ENCODE results near the gene MANSC1.
"Not testable (repeated sequence)": the region's sequence is repeated elsewhere in the genome, so short reads cannot be mapped to it uniquely, and the experiment has no call there.

Gene MANSC1

DNA sequence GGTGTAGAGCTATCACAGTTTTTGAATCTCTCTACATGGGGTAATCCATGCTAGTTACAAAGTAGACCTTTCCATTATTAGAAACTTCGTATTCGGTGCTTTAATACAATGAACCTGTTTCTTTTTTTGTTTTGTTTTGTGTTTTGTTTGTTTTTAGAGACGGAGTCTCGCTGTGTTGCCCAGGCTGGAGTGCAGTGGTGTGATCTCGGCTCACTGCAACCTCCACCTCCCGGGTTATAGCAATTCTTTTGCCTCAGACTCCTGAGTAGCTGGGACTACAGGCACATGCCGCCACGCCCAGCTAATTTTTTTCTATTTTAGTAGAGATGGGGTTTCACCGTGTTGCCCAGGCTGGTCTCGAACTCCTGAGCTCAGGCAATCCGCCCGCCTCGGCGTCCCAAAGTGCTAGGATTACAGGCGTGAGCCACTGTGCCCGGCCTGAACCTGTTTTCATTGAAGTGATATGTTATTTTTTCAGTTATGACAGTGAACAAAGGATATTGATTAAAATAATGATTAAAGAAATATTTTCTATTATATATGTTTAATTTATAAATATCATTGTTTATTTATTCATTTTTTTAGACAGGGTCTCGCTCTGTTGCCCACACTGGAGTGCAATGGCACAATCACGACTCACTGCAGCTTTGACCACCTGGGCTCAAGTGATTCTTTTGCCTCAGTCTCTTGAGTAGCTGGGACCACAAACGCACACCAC, 1.6 kb upstream of the MANSC1 start:
- ATAC-seq; H3K4me3 Mint-ChIP-seq; H3K36me3 Mint-ChIP-seq; H3K27ac Mint-ChIP-seq; DNase-seq (ENCODE audit: low spot score in 2 of 2); H3K9me3 Mint-ChIP-seq: not testable (repeated sequence)
- peaks cover 23% of the 10 kb centered on the region for H3K4me1 Mint-ChIP-seq

DNA sequence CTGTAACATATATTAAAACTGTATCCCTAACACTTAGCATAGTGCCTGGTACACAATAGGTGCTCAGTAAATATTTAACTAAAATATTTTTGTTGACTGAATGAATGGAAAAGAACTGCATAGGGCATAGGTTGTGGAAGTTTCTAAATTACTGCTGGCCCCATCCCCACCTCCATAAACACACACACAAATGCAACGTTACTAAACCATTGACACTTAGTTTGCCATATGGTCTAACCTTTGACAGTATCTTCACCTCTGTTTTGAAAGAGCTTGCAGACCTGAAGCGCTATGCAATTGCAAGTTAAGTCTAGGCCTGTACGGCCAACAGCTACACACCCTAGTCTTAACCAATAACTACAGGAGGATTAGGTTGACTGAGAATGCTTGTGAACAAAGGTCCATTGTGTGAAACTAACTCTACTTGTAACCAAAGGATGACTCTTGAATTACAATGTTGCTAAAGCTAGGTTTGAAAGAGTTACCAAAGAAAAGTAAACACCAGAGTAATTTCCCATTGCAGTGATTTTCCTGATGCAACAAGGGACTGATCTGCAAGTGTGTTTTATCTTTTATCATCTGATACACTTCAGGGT, 924 bp upstream of the MANSC1 start:
- peaks cover 18% of the 10 kb centered on the region for H3K4me1 Mint-ChIP-seq
- H3K9me3 Mint-ChIP-seq = no peaks in the 10 kb centered on the region
- ATAC-seq (no peak), DNase-seq (ENCODE audit: low spot score in 2 of 2) (no peak)
- H3K27ac Mint-ChIP-seq = no peak overlapping the region
- no peaks in the 10 kb centered on the region for H3K36me3 Mint-ChIP-seq
- peak overlapping the region; percentile 50 for H3K4me3 Mint-ChIP-seq

DNA sequence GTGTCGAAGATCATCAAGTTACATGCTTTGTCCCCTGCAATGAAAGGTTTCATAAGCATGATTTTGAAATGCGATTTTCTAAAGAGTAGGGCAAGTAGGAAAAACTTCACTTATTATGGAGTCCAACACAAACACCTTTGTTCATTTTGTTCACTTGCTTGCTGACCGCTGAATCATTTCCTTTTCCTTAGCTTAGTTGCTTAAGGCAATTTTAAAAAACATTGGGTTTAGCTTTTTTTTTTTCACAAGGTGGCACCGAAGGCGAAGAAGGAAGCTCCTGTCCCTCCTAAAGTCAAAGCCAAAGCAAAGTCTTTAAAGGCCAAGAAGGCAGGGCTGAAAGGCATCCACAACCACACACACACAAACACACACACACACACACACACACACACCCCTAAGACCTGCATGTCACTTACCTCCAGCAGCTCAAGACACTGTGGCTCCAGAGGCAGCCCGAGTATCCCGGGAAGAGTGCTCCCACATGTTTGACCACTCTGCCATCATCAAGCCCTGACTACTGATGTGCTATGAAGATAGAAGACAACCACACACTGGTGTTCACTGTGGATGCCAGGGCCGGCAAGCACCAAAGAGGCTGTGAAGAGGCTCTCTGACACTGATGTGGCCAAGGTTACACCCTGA, 11.4 kb downstream of the MANSC1 start:
- H3K9me3 Mint-ChIP-seq = no peaks in the 10 kb centered on the region
- no peak for ATAC-seq
- H3K36me3 Mint-ChIP-seq = no peaks in the 10 kb centered on the region
- no peak overlapping the region for H3K4me3 Mint-ChIP-seq
- peaks cover 27% of the 10 kb centered on the region for H3K4me1 Mint-ChIP-seq
- H3K27ac Mint-ChIP-seq = no peak overlapping the region
- DNase-seq (ENCODE audit: low spot score in 2 of 2) = no peak

DNA sequence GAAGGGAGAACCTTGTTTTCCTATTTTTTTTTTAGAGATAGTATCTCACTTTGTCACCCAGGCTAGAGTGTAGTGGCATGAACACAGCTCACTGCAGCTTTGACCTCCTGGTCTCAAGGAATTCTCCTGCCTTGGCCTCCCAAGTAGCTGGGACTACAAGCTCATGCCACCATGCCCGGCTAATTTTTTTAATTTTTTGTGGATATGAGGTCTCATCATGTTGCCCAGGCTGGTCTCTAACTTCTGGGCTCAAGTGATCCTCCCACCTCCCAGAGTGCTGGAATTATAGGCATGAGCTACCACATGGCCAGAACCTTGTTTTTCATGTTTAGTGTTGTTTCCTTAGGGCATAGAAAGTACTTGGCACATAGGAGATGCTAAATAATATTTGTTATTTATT, 13.5 kb downstream of the MANSC1 start:
- H3K27ac Mint-ChIP-seq = no peak overlapping the region
- no peak for DNase-seq (ENCODE audit: low spot score in 2 of 2)
- H3K36me3 Mint-ChIP-seq = no peaks in the 10 kb centered on the region
- peaks cover 27% of the 10 kb centered on the region for H3K4me1 Mint-ChIP-seq
- H3K9me3 Mint-ChIP-seq = no peaks in the 10 kb centered on the region
- no peak for ATAC-seq
- H3K4me3 Mint-ChIP-seq = no peak overlapping the region

DNA sequence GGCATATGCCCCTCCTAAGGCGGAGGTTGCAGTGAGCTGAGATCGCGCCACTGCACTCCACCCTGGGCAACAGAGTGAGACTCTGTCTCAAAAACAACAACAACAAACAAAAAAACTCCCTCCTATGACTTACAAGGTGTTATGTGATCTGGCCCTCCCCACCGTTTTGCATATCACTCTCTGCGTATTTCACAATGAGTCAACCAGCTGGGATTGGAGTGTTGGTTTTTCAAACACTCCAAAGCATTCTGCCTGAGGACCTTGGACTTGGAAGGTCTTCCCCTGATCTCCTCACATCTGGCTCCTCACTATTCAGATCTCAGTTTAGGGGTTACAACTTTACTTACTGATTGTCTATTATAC, 14.0 kb downstream of the MANSC1 start:
- Mint-ChIP-seq H3K4me1 (peaks cover 31% of the 10 kb centered on the region), H3K27ac (no peak overlapping the region), H3K36me3 (no peaks in the 10 kb centered on the region), H3K4me3 (no peak overlapping the region), H3K9me3 (no peaks in the 10 kb centered on the region)
- DNase-seq (ENCODE audit: low spot score in 2 of 2) (no peak), ATAC-seq (peak; percentile 56)

DNA sequence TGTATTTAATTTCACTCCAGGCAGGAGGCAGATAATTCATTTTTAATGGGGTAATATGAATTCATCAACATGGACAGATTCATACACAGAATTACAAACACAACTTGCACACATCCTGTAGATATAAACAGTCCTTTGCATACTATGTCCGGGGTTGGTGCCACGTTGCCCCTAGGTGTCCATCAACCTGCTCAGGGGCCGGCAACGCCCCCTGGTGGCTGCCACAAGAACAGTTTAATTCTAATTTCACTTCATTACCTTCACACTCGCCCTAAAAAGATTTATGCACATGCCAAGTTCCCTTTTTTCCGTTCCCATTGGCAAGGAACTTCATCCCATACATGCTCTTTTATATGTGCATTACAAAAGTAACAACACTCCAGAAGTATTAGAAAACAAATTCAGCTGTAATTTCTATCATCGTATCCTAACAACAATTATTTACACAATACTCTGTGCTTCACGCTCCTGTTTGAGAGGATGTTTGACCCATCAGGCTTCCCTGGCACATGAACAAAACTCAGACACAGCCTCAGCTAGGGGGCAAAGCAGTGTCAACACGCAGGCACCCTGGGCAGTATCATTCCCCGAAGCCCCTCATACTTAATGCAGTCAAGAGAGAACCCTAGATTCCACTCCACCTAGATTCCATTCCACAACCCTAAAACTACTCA, 15.5 kb downstream of the MANSC1 start:
- peaks cover 32% of the 10 kb centered on the region for H3K4me1 Mint-ChIP-seq
- peak; percentile 62 to 71 for DNase-seq (ENCODE audit: low spot score in 2 of 2)
- H3K4me3 Mint-ChIP-seq = no peak overlapping the region
- peak; percentile 90 for ATAC-seq
- H3K36me3 Mint-ChIP-seq = no peaks in the 10 kb centered on the region
- H3K9me3 Mint-ChIP-seq = no peaks in the 10 kb centered on the region
- peak overlapping the region; percentile 14 for H3K27ac Mint-ChIP-seq

DNA sequence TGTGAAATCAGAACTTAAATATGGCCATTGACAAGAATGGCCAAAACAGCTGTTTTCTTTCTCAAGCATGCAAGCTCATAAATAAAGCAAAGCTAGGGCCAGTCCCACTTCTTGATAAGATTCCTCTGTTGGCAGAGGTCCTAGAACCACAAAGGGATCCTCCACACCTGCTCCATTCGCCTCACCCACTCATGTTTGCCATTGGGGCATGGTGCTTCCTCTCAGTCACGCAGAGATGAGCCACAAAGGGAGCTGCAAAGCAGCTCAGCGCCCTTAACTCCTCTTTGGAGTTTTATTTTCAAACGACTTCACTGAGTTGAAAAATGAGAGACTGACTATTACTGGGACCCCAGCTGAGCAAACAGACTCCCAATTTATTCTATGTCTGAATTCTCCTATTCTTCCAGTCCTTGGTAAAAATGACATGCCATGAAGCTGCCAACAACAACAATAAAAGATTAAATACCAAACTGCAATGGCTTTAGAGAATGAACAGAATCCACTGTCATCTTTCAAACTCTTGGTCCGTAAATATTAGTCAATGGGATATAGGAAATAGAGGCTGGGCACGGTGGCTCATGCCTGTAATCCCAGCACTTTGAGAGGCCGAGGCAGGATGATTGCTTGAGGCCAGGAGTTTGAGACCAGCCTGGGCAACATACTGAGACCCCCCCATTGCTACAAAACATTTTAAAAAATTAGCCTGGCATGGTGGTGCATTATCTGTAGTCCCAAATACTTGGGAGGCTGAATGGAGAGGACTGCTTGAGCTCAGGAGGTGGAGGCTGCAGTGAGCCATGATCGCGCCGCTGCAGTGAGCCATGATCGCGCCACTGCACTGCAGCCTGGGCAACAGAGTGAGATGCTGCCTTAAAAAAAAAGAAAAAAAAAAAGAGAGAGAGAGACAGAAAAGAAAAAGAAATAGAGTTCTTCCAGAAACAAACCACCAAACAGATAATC, 16.4 kb downstream of the MANSC1 start:
- no peaks in the 10 kb centered on the region for H3K9me3 Mint-ChIP-seq
- no peak for DNase-seq (ENCODE audit: low spot score in 2 of 2)
- H3K4me3 Mint-ChIP-seq = no peak overlapping the region
- peaks cover 28% of the 10 kb centered on the region for H3K4me1 Mint-ChIP-seq
- H3K36me3 Mint-ChIP-seq = no peaks in the 10 kb centered on the region
- no peak for ATAC-seq
- H3K27ac Mint-ChIP-seq = peak overlapping the region; percentile 14

DNA sequence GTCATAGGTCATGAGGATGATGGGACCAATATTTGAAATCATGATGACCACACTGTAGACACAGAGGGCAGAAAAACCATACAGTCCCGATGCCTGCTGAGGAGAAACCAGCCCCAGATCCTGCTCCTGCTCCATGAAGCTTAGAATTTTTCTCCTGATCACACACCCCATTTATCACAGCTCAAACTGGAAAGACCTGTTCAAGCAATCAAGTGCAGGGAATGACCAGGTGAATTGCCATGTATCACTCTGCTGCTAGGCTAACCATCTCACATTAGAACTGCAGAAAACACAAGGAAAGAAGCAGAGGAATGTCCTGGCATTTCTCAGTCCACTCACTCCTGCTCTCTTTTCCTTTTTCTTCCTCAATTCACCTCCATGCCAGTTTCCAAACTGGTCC, 18.1 kb downstream of the MANSC1 start:
- DNase-seq (ENCODE audit: low spot score in 2 of 2) (no peak), ATAC-seq (no peak)
- peaks cover 33% of the 10 kb centered on the region for H3K4me1 Mint-ChIP-seq
- H3K36me3 Mint-ChIP-seq = no peaks in the 10 kb centered on the region
- H3K9me3 Mint-ChIP-seq = no peaks in the 10 kb centered on the region
- H3K27ac Mint-ChIP-seq = no peak overlapping the region
- H3K4me3 Mint-ChIP-seq = no peak overlapping the region

DNA sequence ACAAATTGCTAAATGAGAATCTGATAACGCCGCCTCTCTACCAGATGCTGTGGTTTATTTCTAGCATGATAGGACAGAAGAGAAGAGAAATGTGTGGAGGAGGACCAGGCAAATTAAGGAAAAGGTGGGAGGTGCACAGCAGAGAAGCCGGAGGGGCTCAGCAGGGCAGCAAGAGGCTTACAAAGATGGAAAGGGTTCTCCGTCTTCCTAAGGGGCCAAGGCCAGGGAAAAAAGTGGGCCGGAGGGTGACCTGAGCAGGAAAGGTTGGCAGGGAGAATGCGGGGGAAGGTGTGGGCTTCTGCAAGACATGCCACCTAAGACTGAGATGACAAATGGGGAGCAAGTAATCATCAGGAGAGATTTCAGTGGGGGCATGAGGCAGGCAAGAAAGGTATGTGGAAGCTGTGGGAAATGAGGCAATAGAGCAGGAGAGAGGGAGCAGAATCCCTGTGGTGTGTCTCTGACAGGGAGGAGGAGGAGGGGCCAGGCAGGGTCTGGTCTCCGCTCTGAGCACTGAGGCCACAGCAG, 18.7 kb downstream of the MANSC1 start:
- Mint-ChIP-seq H3K4me3 (no peak overlapping the region), H3K9me3 (no peaks in the 10 kb centered on the region), H3K4me1 (peaks cover 33% of the 10 kb centered on the region), H3K27ac (no peak overlapping the region), H3K36me3 (no peaks in the 10 kb centered on the region)
- DNase-seq (ENCODE audit: low spot score in 2 of 2) (no peak), ATAC-seq (no peak)

DNA sequence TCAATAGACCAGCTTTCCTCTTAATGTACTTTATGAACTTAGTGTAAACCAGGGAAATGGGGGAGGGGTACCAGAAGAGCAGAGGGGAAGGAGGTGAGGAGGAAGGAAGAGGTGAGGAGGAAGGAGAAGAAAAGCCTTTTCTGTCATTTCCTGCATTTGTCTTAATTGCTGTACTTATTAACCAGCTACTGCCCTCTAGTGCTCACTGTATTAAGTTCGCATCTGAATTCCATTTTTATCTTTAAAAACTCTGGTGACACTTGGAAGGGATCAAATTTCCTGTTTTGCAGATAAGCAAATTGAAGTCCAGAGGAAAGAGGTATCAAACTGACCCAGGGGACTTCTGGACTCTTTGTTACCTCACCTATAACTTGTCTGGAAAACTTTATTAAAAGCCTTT, 22.2 kb downstream of the MANSC1 start:
- H3K36me3 Mint-ChIP-seq = no peaks in the 10 kb centered on the region
- ATAC-seq (no peak), DNase-seq (ENCODE audit: low spot score in 2 of 2) (no peak)
- no peak overlapping the region for H3K4me3 Mint-ChIP-seq
- no peaks in the 10 kb centered on the region for H3K9me3 Mint-ChIP-seq
- no peak overlapping the region for H3K27ac Mint-ChIP-seq
- peaks cover 11% of the 10 kb centered on the region for H3K4me1 Mint-ChIP-seq

DNA sequence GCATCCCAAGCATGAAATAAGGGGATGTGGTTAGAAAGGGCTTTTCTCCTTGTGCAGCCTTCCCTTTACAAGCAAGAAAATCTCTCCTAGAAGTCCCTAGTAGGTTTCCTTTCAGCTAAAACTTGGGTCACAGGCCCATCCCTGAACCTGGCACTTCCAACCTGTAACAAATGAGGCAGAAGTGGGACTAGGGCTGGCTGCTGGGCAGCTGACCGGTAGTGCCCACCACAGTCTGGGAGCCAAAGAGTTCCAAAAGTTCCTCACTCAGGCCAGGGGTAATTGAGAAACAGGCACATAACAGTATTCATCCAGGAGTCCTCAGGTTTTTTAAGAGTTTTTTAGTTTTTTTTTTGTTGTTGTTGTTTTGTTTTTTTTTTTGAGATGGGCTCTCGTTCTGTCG, 23.8 kb downstream of the MANSC1 start:
- ATAC-seq = no peak
- Mint-ChIP-seq H3K4me3 (no peak overlapping the region), H3K36me3 (no peaks in the 10 kb centered on the region), H3K27ac (no peak overlapping the region), H3K4me1 (peaks cover 16% of the 10 kb centered on the region), H3K9me3 (no peaks in the 10 kb centered on the region)
- no peak for DNase-seq (ENCODE audit: low spot score in 2 of 2)

DNA sequence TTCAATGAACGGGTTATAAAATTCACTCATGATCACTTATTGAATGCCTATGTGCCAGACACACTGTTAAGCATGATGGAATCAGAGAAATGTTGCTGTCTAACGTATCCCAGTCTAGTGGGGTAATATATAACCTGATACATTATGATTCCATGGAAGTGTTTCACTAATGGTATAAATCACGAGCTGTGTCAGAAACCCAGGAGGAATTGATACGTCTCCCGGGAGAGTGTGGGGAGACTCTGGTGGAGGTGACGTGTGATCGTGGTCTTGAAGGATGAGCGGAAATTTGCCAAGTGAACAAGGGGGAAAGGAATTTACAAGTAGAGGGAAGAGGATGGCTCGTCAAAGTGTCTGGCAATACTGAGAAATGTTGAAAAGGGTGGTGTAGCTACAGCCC, 26.5 kb downstream of the MANSC1 start:
- Mint-ChIP-seq H3K27ac (no peak overlapping the region), H3K4me1 (peaks cover 13% of the 10 kb centered on the region), H3K4me3 (no peak overlapping the region), H3K36me3 (no peaks in the 10 kb centered on the region), H3K9me3 (no peaks in the 10 kb centered on the region)
- DNase-seq (ENCODE audit: low spot score in 2 of 2) = no peak
- no peak for ATAC-seq

DNA sequence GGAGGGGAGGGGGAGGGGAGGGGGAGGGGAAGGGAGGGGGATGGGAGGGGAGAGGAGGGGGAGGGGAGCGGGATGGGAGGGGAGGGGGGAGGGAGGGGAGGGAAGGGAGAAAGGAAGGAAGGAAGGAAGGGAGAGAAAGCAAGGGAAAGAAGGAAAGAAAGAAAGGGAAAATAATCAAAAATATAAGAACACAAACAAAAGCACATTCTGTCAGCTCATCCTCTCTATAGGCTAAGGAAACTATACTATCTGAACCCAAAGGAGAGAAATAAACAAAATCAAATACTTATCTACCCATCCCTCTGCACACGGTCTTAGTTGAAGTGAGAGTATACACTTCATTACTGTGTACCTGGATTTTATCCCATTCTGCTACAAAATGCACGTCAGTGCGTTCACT, 26.9 kb downstream of the MANSC1 start:
- DNase-seq (ENCODE audit: low spot score in 2 of 2) = no peak
- no peak overlapping the region for H3K4me3 Mint-ChIP-seq
- ATAC-seq = no peak
- no peak overlapping the region for H3K27ac Mint-ChIP-seq
- no peaks in the 10 kb centered on the region for H3K36me3 Mint-ChIP-seq
- H3K4me1 Mint-ChIP-seq = peaks cover 13% of the 10 kb centered on the region
- no peaks in the 10 kb centered on the region for H3K9me3 Mint-ChIP-seq

DNA sequence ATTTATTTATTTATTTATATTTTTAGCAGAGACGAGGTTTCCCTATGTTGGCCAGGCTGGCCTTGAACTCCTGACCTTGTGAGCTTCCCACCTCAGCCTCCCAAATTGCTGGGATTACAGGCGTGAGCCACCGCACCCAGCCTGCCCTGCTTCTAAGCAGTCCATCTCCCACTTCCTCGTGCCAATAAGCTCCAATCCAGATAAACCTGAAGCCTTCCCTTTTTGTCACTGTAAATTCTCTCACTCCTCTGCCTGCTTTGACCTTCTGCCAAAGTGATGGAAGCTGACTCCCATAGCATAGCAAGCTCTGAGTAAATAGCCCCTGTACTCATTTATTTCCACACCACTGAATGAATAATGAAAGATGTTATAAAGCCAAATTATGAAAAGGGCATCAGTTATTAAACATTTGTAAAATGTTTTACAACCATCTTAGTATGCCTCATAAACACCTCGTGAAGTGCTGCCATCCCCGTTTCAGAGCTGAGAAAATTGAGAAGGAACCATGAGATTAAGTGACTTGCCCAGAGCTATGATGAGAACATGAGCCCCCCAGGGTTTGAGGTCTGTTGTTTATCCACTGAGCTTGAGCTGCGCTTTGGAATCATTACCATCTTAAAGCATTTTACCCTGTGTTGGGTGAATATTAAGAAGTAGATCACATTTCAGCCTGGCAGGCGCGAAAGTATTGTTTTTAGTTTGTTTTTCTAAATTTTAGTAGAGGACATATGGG, 30.4 kb downstream of the MANSC1 start:
- H3K4me1 Mint-ChIP-seq = peaks cover 7% of the 10 kb centered on the region
- no peak overlapping the region for H3K4me3 Mint-ChIP-seq
- no peaks in the 10 kb centered on the region for H3K9me3 Mint-ChIP-seq
- DNase-seq (ENCODE audit: low spot score in 2 of 2) (no peak), ATAC-seq (no peak)
- H3K36me3 Mint-ChIP-seq = no peaks in the 10 kb centered on the region
- H3K27ac Mint-ChIP-seq = no peak overlapping the region

All from stimulated activated effector memory CD8-positive, alpha-beta T cell treated with anti-CD3 and anti-CD28 coated beads, Interleukin-12 subunit alpha, Interleukin-12 subunit beta, amount 100 ng/mL, for 72 hours (primary cell).